Upper lobe of left lung (tissue), 6 donors: Measurements from ENCODE around the gene DLGAP4. TPM values are rescaled to one million over a fixed set of nuclear protein-coding genes. Genes with fewer than 3 reads are reported as not detected.

ENCODE experiments used
- ATAC-seq, 2 donors: fragments of 200-7000 bp; cut with Tn5 transposase; one replicate each; pipeline ENCODE4 v1.9.1; 2022; ENCODE audit warnings: mild to moderate bottlenecking in 2 of 2, moderate library complexity in 2 of 2; ENCODE audit not compliant: low FRiP score in 2 of 2
- DNase-seq, 2 donors: peaks; one replicate each; pipeline ENCODE4 v3.0.0-alpha.2; 2019 to 2020
- H3K27ac ChIP-seq, 4 donors: fragments of 200-600 bp; sonication (generic); one replicate each; pipeline ENCODE4 v1.5.1; 2016 to 2019
- H3K27me3 ChIP-seq, 4 donors: fragments of 200-600 bp; sonication (generic); one replicate each; pipeline ENCODE4 v1.5.1; 2017 to 2019
- H3K36me3 ChIP-seq, 4 donors: fragments of 200-600 bp; sonication (generic); one replicate each; pipeline ENCODE4 v1.5.1; 2016 to 2019
- H3K4me1 ChIP-seq, 4 donors: fragments of 200-600 bp; sonication (generic); one replicate each; pipeline ENCODE4 v1.5.1; 2018 to 2019
- H3K4me3 ChIP-seq, 4 donors: fragments of 200-600 bp; sonication (generic); one replicate each; pipeline ENCODE4 v1.5.1; 2017 to 2019; ENCODE audit warnings: mild to moderate bottlenecking in 2 of 4, moderate library complexity in 1 of 4
- H3K9me3 ChIP-seq, 4 donors: fragments of 200-600 bp; sonication (generic); one replicate each; pipeline ENCODE4 v1.5.1; 2018 to 2019
- EP300 ChIP-seq, 4 donors: sonication (generic); formaldehyde crosslinking; IDR thresholded peaks; one replicate each; pipeline ENCODE4 v1.5.1; 2017; ENCODE audit warnings: antibody characterized with exemption in 4 of 4, control low read depth in 2 of 4
- POLR2A ChIP-seq, 4 donors: fragments of 450-650 bp; IDR thresholded peaks; one replicate each; pipeline ENCODE4 v1.5.1; 2016 to 2017; ENCODE audit warnings: antibody characterized with exemption in 4 of 4, mild to moderate bottlenecking in 2 of 4
- POLR2AphosphoS5 ChIP-seq, 2 donors: sonication (generic); formaldehyde crosslinking; IDR thresholded peaks; one replicate each; pipeline ENCODE4 v1.5.1; 2017; ENCODE audit warnings: antibody characterized with exemption in 2 of 2
- WGBS, 2 donors: methylation state at CpG; one replicate each; pipeline ENCODE4 v1.1.5; 2017 to 2018; 5-methylcytosine and 5-hydroxymethylcytosine counted together
- total RNA-seq, 6 donors: library from RNA; depleted of rRNA in 4 of 6; stranded (reverse); fragments of >200 nt in 4 of 6; gene quantifications; one replicate each; pipeline versions ENCODE4 v1.1.0 to v1.2.1, GENCODE V29; 2016 to 2021
- TF ChIP-seq, protein P1 (sequence below), 6 experiments: fragments of 450-650 bp in 4 of 6; fragments of 200-600 bp in 2 of 6; sonication (generic) in 2 of 6; IDR thresholded peaks; one replicate each; pipeline ENCODE4 v1.5.1; 2016 to 2019; ENCODE audit warnings: antibody characterized with exemption in 6 of 6
- donor health status: DM: no; HTN: no; CAD: no; lungs with moderate emphysema.
- donor health status: DM: no; HTN: yes; CAD: no; lungs with severe emphysema.

DLGAP4 gene
- total RNA-seq, 6 donors from 2014 or later = 31.5 to 92.0 (median 49.9) TPM

- no peaks in the 10 kb centered on the region for H3K27me3 ChIP-seq
- ATAC-seq = no peak
- WGBS, 2 donors = 72% methylated on average over 2 of the region's 2 CpGs
Observed at GRCh38 chr20:36390269-36390668, 84.1 kb downstream of the DLGAP4 start.

DNA sequence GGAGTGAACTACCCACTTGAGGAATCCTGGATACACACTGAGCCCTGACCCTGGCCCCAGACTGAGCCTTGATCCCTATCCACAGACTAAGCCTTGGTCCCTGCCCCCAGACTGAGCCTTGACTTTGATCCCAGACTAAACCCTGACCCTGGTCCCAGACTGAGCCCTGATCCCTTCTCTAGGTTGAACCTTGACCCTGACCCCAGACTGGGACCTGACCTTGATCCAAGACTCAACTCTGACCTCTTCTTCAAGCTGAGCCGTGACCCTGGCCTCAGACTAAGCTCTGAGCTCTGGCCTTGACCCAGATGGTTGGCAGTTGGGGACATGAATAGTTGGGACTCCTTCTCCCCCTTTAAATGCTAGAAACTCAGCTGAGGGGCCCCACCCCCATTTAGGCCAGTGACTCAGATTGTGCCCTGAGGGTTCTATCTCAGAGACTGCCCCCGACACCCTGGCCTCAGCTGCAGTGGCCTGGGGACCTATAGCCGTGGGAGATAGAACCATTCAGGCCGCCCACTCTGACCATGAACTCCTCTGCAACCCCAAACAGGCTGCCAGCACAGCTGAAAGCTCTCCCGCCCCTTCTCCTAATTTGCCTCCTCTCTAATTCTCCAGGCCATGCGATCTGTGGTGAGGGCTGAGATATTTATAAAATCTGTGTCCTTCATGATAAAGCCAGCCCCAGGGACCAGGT lies 84.7 kb downstream of the DLGAP4 start:
- ATAC-seq (no peak), DNase-seq (no peak)
- TF ChIP-seq POLR2AphosphoS5 (IDR thresholded peaks at IDR 0.05) (no peak), EP300 (IDR thresholded peaks at IDR 0.05) (no peak), POLR2A (IDR thresholded peaks at IDR 0.05) (no peak)
- TF ChIP-seq, protein P1, sequence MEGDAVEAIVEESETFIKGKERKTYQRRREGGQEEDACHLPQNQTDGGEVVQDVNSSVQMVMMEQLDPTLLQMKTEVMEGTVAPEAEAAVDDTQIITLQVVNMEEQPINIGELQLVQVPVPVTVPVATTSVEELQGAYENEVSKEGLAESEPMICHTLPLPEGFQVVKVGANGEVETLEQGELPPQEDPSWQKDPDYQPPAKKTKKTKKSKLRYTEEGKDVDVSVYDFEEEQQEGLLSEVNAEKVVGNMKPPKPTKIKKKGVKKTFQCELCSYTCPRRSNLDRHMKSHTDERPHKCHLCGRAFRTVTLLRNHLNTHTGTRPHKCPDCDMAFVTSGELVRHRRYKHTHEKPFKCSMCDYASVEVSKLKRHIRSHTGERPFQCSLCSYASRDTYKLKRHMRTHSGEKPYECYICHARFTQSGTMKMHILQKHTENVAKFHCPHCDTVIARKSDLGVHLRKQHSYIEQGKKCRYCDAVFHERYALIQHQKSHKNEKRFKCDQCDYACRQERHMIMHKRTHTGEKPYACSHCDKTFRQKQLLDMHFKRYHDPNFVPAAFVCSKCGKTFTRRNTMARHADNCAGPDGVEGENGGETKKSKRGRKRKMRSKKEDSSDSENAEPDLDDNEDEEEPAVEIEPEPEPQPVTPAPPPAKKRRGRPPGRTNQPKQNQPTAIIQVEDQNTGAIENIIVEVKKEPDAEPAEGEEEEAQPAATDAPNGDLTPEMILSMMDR (IDR thresholded peaks at IDR 0.05) = no peak
- no peaks in the 10 kb centered on the region for H3K4me1 ChIP-seq
- H3K27me3 ChIP-seq = no peaks in the 10 kb centered on the region
- no peak overlapping the region for H3K4me3 ChIP-seq
- H3K27ac ChIP-seq = no peak overlapping the region
- WGBS, 2 donors = 64 to 72% methylated on average over 3 to 6 of the region's 6 CpGs
- H3K9me3 ChIP-seq = no peaks in the 10 kb centered on the region
- no peaks in the 10 kb centered on the region for H3K36me3 ChIP-seq

More at GRCh38 chr20:36390269-36390668, 84.1 kb downstream of the DLGAP4 start:
- no peaks in the 10 kb centered on the region for H3K4me1 ChIP-seq
- no peak for TF ChIP-seq EP300 (IDR thresholded peaks at IDR 0.05)
- TF ChIP-seq POLR2A (IDR thresholded peaks at IDR 0.05) = no peak
- TF ChIP-seq, protein P1 (IDR thresholded peaks at IDR 0.05) = no peak
- no peak for TF ChIP-seq POLR2AphosphoS5 (IDR thresholded peaks at IDR 0.05)
- no peak for DNase-seq
- H3K27ac ChIP-seq = no peak overlapping the region
- no peaks in the 10 kb centered on the region for H3K9me3 ChIP-seq
- H3K4me3 ChIP-seq = no peak overlapping the region
- no peaks in the 10 kb centered on the region for H3K36me3 ChIP-seq

DNA sequence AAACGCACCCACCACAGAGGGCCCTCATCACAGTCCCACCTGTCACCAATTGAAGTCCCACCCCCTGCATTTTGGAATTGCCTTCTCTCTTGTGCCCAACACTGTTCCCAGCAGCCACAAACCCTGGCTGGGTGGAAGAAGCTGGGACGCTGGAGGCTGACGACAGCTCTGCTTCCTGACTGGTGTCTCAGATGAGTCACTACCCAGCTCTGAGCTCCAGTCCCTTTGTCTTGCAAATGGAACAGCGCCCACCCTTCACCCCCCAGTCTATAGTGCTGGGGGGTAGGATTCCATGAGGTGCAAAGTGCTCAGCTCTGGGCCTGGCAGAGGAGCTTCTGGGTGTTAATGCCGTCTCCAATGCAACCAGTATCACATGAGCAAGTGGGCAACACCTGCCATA lies 85.3 kb downstream of the DLGAP4 start:
- Histone ChIP-seq H3K27ac (no peak overlapping the region), H3K4me1 (no peaks in the 10 kb centered on the region), H3K9me3 (no peaks in the 10 kb centered on the region), H3K27me3 (no peaks in the 10 kb centered on the region), H3K36me3 (no peaks in the 10 kb centered on the region), H3K4me3 (no peak overlapping the region)
- TF ChIP-seq POLR2A (IDR thresholded peaks at IDR 0.05) (no peak), POLR2AphosphoS5 (IDR thresholded peaks at IDR 0.05) (no peak), EP300 (IDR thresholded peaks at IDR 0.05) (no peak)
- TF ChIP-seq, protein P1 (IDR thresholded peaks at IDR 0.05) = no peak
- 21 to 33% methylated on average over 4 to 5 of the region's 5 CpGs for WGBS, 2 donors
- DNase-seq (no peak), ATAC-seq (no peak)

DNA sequence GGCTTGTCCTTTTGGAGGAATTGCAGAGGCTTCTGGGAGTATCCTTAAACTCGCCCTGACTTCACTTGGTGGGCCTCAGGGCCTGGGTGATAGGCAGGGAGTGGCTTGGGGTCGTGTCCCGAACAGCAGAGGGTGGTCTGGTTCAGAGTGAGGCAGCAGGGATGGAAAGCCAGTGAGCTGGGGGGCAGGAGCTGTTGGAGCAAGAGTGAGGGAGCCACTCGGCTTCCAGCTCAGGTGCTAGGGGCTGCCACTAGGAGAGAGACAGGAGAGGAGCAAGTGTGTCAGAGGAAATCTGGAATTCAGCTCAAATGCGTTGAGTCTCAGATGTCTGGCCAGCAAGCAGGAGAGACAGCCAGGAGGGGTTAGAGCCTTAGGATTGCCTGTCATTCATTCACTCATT lies 85.8 kb downstream of the DLGAP4 start:
- no peak for ATAC-seq
- TF ChIP-seq POLR2A (IDR thresholded peaks at IDR 0.05) = no peak
- no peak for TF ChIP-seq EP300 (IDR thresholded peaks at IDR 0.05)
- TF ChIP-seq, protein P1 (IDR thresholded peaks at IDR 0.05) = no peak
- no peak for TF ChIP-seq POLR2AphosphoS5 (IDR thresholded peaks at IDR 0.05)
- Histone ChIP-seq H3K4me3 (no peak overlapping the region), H3K9me3 (no peaks in the 10 kb centered on the region), H3K27ac (no peak overlapping the region), H3K36me3 (no peaks in the 10 kb centered on the region), H3K4me1 (no peaks in the 10 kb centered on the region), H3K27me3 (no peaks in the 10 kb centered on the region)
- DNase-seq = no peak
- WGBS, 2 donors = 54 to 60% methylated on average over 4 to 5 of the region's 5 CpGs

- TF ChIP-seq POLR2AphosphoS5 (IDR thresholded peaks at IDR 0.05) (no peak), EP300 (IDR thresholded peaks at IDR 0.05) (no peak), POLR2A (IDR thresholded peaks at IDR 0.05) (no peak)
- TF ChIP-seq, protein P1 (IDR thresholded peaks at IDR 0.05) = no peak
- WGBS, 2 donors = 74 to 79% methylated on average over 3 of the region's 3 CpGs
Observed at GRCh38 chr20:36392989-36393388, 86.8 kb downstream of the DLGAP4 start.

More at GRCh38 chr20:36392989-36393388, 86.8 kb downstream of the DLGAP4 start:
- no peaks in the 10 kb centered on the region for H3K4me1 ChIP-seq
- no peak overlapping the region for H3K27ac ChIP-seq
- H3K9me3 ChIP-seq = no peaks in the 10 kb centered on the region
- no peaks in the 10 kb centered on the region for H3K27me3 ChIP-seq
- no peak for DNase-seq
- ATAC-seq = no peak
- no peaks in the 10 kb centered on the region for H3K36me3 ChIP-seq
- no peak overlapping the region for H3K4me3 ChIP-seq
